ENCODE measurements around the gene MDP1. TPM values are rescaled to one million over a fixed set of nuclear protein-coding genes. Genes with fewer than 3 reads are reported as not detected.

MDP1 gene
- total RNA-seq, 4 donors from 2014 or later, result 11.1 to 17.5 (median 14.4) TPM

DNA sequence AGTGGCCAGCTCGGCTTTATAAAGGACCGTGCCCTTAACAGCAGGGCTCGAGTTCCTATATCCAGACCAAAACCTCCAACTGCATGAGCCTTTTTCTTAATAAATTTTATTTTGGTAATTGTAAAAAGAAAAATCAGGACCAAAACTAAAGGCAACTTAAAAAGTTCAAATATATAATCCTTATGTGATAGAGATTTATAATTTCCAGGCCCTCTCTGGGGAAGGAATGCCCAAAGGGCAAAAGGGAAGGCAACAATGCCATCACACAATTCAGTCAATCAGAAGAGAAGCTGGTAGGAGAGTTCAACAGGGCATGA lies 26.8 kb downstream of the MDP1 start:
- peak overlapping the region; percentile 35 to 89 (median 58) for H3K27ac ChIP-seq (replicated peaks in 1 of 4)
- TF ChIP-seq, protein P1, sequence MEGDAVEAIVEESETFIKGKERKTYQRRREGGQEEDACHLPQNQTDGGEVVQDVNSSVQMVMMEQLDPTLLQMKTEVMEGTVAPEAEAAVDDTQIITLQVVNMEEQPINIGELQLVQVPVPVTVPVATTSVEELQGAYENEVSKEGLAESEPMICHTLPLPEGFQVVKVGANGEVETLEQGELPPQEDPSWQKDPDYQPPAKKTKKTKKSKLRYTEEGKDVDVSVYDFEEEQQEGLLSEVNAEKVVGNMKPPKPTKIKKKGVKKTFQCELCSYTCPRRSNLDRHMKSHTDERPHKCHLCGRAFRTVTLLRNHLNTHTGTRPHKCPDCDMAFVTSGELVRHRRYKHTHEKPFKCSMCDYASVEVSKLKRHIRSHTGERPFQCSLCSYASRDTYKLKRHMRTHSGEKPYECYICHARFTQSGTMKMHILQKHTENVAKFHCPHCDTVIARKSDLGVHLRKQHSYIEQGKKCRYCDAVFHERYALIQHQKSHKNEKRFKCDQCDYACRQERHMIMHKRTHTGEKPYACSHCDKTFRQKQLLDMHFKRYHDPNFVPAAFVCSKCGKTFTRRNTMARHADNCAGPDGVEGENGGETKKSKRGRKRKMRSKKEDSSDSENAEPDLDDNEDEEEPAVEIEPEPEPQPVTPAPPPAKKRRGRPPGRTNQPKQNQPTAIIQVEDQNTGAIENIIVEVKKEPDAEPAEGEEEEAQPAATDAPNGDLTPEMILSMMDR (IDR thresholded peaks at IDR 0.05), result no peak
- no peak for TF ChIP-seq POLR2A (IDR thresholded peaks at IDR 0.05; ENCODE audit: low read depth)
- TF ChIP-seq POLR2AphosphoS5 (IDR thresholded peaks at IDR 0.05), result no peak
- TF ChIP-seq EP300 (IDR thresholded peaks at IDR 0.05), result no peak
- intact Hi-C loops (cut with DNase I), result no loop called here

DNA sequence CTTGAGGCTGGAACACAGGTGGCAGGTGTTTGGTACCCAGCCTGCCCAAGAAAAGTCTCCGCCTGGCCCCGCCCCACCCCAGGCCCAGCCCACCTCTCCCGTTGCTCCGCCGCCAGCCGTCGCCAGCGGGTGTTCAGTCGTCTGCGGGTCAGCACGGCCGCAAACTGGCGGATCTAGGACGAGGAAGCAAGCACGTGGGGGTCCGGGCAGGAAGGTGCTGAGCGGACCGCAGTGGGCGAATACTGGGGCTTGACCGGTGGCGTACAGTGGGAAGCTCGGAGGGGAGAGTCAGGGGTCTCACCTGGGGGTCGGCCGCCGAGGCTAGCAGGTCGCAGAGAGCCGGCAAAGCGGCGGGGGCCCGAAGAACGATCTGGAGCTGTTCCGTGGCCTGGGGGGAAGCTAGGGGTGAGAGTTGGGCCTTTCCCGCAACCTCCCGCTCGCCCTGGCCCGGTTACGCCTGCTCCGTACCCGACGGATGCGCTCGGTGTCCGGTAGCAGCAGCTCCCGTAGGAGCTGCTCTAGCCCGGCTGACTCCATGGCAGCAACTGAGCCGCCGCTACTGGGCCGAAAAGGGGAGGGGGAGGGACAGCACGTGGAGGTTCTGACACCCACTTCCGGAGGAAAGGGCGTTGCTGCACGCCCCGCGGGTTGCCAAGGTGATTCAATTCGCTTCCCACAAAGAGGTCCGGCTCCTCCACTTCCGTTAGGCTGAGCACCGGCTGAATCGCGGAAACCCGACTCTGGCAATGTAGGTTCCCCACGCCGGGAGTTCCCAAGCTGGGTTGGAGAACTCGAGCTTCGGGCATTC lies 27.4 kb downstream of the MDP1 start, which contains the start of gene IPO4:
TSS of gene IPO4 (minus strand) at position 566 of the 808 bp plus-strand sequence. CDS start at position 537, 29 bp downstream.
- H3K27ac ChIP-seq (replicated peaks in 1 of 4), result peak within 1 kb of the TSS; percentile 70 to 89 (median 76)
- peak within 1 kb of the TSS; percentile 66 to 84 (median 70) for H3K4me3 ChIP-seq
- H3K9me3 ChIP-seq, result no peaks in the 10 kb centered on the region
- H3K36me3 ChIP-seq, result peaks cover 50 to 75% (median 68%) of the 10 kb centered on the region in 4 donors
- WGBS, result 0% methylated on average over 24 of the region's 65 CpGs
- H3K27me3 ChIP-seq, result no peaks in the 10 kb centered on the region
- H3K4me1 ChIP-seq, result peaks cover 17 to 42% (median 32%) of the 10 kb centered on the region in 4 donors
- DNase-seq (ENCODE audit: extremely low spot score), result peak; percentile 99
- TF ChIP-seq EP300 (IDR thresholded peaks at IDR 0.05), result no peak
- TF ChIP-seq POLR2A (IDR thresholded peaks at IDR 0.05; ENCODE audit: low read depth), result peak; percentile 38
- TF ChIP-seq POLR2AphosphoS5 (IDR thresholded peaks at IDR 0.05), result peak; percentile 72 to 95
- TF ChIP-seq, protein P1 (IDR thresholded peaks at IDR 0.05), result peak in 1 of 3 experiments; percentile 28
- intact Hi-C loops (cut with DNase I), result no loop called here

More for the DNA sequence above, 26.8 kb downstream of the MDP1 start:
- WGBS, result 8% methylated on average over 3 of the region's 3 CpGs
- no peak for DNase-seq (ENCODE audit: extremely low spot score)
- Histone ChIP-seq H3K36me3 (peaks cover 45 to 70% (median 62%) of the 10 kb centered on the region in 4 donors), H3K27me3 (no peaks in the 10 kb centered on the region), H3K4me3 (peak overlapping the region; percentile 66 to 84 (median 70)), H3K4me1 (peaks cover 18 to 47% (median 35%) of the 10 kb centered on the region in 4 donors), H3K9me3 (no peaks in the 10 kb centered on the region)

DNA sequence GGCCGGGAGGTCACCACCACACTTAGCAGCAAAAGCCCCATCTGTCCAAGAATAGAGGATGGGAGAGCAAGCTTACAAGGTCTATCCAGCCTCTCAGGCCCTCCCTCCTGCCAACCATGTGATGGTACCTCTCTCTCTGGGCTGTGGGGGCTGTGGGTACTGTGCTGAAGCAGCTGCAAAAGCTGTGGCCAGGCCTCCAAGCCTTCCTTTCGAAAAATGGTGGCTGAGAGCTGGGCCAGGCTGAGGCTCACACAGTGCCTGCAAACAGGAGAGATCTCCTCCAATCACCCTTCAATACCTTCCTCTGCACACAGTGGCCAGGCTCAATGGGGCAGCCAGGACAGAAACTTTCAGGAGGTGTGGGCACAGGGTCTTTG lies 28.3 kb downstream of the MDP1 start:
- Histone ChIP-seq H3K27me3 (no peaks in the 10 kb centered on the region), H3K9me3 (no peaks in the 10 kb centered on the region), H3K4me1 (peaks cover 17 to 36% (median 30%) of the 10 kb centered on the region in 4 donors), H3K27ac (replicated peaks in 1 of 4) (peak overlapping the region in 3 of 4 donors; percentile 70 to 89 (median 76)), H3K36me3 (peaks cover 53 to 77% (median 69%) of the 10 kb centered on the region in 4 donors), H3K4me3 (peak overlapping the region in 3 of 4 donors; percentile 67 to 84 (median 72))
- TF ChIP-seq EP300 (IDR thresholded peaks at IDR 0.05) (no peak), POLR2A (IDR thresholded peaks at IDR 0.05; ENCODE audit: low read depth) (no peak), POLR2AphosphoS5 (IDR thresholded peaks at IDR 0.05) (no peak)
- TF ChIP-seq, protein P1 (IDR thresholded peaks at IDR 0.05), result no peak
- WGBS, result 82% methylated on average over 2 of the region's 2 CpGs
- intact Hi-C loops (cut with DNase I), result no loop called here
- no peak for DNase-seq (ENCODE audit: extremely low spot score)

GRCh38 chr14:24186831-24187538 lies 28.9 kb downstream of the MDP1 start:
- H3K36me3 ChIP-seq, result peaks cover 50 to 77% (median 69%) of the 10 kb centered on the region in 4 donors
- 93% methylated on average over 10 of the region's 10 CpGs for WGBS
- intact Hi-C loops (cut with DNase I), result no loop called here

More at GRCh38 chr14:24186831-24187538, 28.9 kb downstream of the MDP1 start:
- DNase-seq (ENCODE audit: extremely low spot score), result no peak
- H3K27ac ChIP-seq (replicated peaks in 1 of 4), result no peak overlapping the region
- no peaks in the 10 kb centered on the region for H3K9me3 ChIP-seq
- no peaks in the 10 kb centered on the region for H3K27me3 ChIP-seq
- no peak overlapping the region for H3K4me3 ChIP-seq
- H3K4me1 ChIP-seq, result peaks cover 17 to 31% (median 27%) of the 10 kb centered on the region in 4 donors
- TF ChIP-seq POLR2A (IDR thresholded peaks at IDR 0.05; ENCODE audit: low read depth), result no peak
- no peak for TF ChIP-seq POLR2AphosphoS5 (IDR thresholded peaks at IDR 0.05)
- TF ChIP-seq, protein P1 (IDR thresholded peaks at IDR 0.05), result no peak
- no peak for TF ChIP-seq EP300 (IDR thresholded peaks at IDR 0.05)
